ENCODE results near the gene CBY2. TPM values are rescaled to one million over a fixed set of nuclear protein-coding genes. Genes with fewer than 3 reads are reported as not detected.

Gene CBY2
- total and polyA plus RNA-seq, 10 donors = 0.61 TPM; not detected in 9

DNA sequence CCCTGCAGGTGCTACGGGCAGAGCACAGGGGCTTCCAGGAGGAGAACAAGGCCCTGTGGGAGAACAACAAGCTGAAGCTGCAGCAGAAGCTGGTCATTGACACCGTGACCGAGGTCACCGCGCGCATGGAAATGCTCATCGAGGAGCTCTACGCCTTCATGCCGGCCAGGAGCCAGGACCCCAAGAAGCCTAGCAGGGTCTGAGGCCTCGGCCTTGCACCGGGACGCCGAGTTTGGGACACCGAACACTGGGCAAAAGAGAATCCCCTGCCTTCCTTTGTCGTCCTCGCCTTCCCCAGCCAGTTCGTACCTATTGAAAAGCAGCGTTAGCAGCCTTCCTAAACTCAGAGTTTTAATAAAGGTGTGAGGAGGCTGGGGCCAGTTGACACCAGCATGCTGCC lies 12.1 kb downstream of the CBY2 start:
- Histone ChIP-seq H3K27me3 (replicated peaks in 1 of 7) (no peaks in the 10 kb centered on the region), H3K27ac (no peak overlapping the region), H3K36me3 (no peaks in the 10 kb centered on the region), H3K4me3 (no peak overlapping the region), H3K4me1 (no peaks in the 10 kb centered on the region), H3K9me3 (no peaks in the 10 kb centered on the region)
- DNase-seq = no peak
- intact Hi-C loops (cut with DNase I; ENCODE audit: low total_unique reads) = no loop called here
- TF ChIP-seq, protein P1, sequence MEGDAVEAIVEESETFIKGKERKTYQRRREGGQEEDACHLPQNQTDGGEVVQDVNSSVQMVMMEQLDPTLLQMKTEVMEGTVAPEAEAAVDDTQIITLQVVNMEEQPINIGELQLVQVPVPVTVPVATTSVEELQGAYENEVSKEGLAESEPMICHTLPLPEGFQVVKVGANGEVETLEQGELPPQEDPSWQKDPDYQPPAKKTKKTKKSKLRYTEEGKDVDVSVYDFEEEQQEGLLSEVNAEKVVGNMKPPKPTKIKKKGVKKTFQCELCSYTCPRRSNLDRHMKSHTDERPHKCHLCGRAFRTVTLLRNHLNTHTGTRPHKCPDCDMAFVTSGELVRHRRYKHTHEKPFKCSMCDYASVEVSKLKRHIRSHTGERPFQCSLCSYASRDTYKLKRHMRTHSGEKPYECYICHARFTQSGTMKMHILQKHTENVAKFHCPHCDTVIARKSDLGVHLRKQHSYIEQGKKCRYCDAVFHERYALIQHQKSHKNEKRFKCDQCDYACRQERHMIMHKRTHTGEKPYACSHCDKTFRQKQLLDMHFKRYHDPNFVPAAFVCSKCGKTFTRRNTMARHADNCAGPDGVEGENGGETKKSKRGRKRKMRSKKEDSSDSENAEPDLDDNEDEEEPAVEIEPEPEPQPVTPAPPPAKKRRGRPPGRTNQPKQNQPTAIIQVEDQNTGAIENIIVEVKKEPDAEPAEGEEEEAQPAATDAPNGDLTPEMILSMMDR (IDR thresholded peaks at IDR 0.05 in 8 of 11, conservative IDR thresholded peaks at IDR 0.05 in 3 of 11) = no peak
- TF ChIP-seq POLR2AphosphoS5 (IDR thresholded peaks at IDR 0.05) (no peak), POLR2A (IDR thresholded peaks at IDR 0.05) (no peak)
- WGBS, 5 donors = 91 to 97% (median 95%) methylated on average over 18 of the region's 18 CpGs

DNA sequence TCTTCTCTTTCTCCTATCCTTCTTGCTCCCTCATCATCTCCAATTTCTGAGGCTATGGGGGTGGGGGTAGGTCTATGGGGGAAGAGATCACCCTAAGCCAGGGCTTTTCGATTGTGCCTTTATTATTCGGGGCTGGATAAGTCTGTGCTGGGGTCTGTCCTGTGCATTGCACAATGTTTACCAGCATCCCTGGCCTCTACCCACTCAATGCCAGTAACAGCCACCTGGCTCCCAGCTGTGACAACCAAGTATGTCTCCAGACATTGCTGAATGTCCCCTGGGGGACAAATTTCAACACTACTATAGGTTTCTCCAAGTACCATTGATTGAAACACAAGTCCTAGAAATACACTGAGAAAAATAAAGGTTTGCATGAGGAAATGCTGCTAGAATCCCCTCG lies 13.2 kb downstream of the CBY2 start:
- TF ChIP-seq, protein P1 (IDR thresholded peaks at IDR 0.05 in 8 of 11, conservative IDR thresholded peaks at IDR 0.05 in 3 of 11) = no peak
- no peak for TF ChIP-seq POLR2A (IDR thresholded peaks at IDR 0.05)
- TF ChIP-seq POLR2AphosphoS5 (IDR thresholded peaks at IDR 0.05) = no peak
- Histone ChIP-seq H3K4me3 (no peak overlapping the region), H3K27ac (no peak overlapping the region), H3K27me3 (replicated peaks in 1 of 7) (no peaks in the 10 kb centered on the region), H3K4me1 (no peaks in the 10 kb centered on the region), H3K9me3 (no peaks in the 10 kb centered on the region), H3K36me3 (no peaks in the 10 kb centered on the region)
- no peak for DNase-seq
- WGBS, 5 donors = 80 to 97% (median 91%) methylated on average over 3 of the region's 3 CpGs
- intact Hi-C loops (cut with DNase I; ENCODE audit: low total_unique reads) = no loop called here

DNA sequence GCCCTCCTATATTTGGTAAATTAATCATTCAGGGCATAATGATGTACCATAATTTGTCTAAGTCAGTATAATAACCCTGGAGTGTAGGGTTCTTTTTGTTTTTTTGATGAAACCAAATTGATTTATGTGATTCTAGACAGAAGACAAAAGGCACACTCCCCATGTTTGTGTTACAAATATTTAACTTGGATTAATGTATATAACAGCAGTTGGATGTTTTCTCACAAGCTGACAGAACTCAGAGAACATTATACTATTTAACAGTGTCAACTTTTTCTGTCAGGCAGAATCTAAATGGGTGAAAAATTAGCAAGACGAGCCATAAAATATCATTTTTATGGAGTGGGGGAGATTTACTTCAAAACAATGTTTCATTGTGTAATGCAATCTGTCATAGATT lies 15.2 kb downstream of the CBY2 start:
- intact Hi-C loops (cut with DNase I; ENCODE audit: low total_unique reads) = no loop called here
- H3K4me1 ChIP-seq = no peaks in the 10 kb centered on the region
- DNase-seq = no peak
- no peaks in the 10 kb centered on the region for H3K36me3 ChIP-seq
- no peak for TF ChIP-seq POLR2AphosphoS5 (IDR thresholded peaks at IDR 0.05)
- no peak for TF ChIP-seq POLR2A (IDR thresholded peaks at IDR 0.05)
- TF ChIP-seq, protein P1 (IDR thresholded peaks at IDR 0.05 in 8 of 11, conservative IDR thresholded peaks at IDR 0.05 in 3 of 11) = no peak
- H3K4me3 ChIP-seq = no peak overlapping the region
- no peaks in the 10 kb centered on the region for H3K27me3 ChIP-seq (replicated peaks in 1 of 7)
- H3K27ac ChIP-seq = no peak overlapping the region
- WGBS, 5 donors = 83 to 91% (median 86%) methylated on average over 1 of the region's 1 CpG
- H3K9me3 ChIP-seq = no peaks in the 10 kb centered on the region

DNA sequence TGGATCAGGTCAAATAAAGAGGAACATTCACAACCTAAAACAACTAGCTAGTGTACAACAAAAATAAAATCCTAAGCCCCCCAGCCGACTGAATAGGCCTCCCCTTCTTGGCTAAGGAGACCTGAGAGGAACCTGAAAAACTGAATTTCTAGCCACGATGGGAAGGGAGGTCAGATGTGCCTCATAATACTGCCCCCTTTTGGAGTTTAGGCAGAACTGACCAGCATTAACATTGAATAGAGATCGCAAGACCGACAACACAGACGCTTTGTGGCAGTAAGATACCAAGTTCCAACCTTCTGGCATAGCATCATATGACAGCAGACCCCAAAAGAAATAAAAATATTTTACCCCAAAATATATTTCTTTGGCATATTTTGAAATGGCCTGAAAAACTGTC lies 15.9 kb downstream of the CBY2 start:
- no peak for TF ChIP-seq POLR2AphosphoS5 (IDR thresholded peaks at IDR 0.05)
- TF ChIP-seq, protein P1 (IDR thresholded peaks at IDR 0.05 in 8 of 11, conservative IDR thresholded peaks at IDR 0.05 in 3 of 11) = peak in 1 of 11 experiments; percentile 22
- 53 to 66% (median 60%) methylated on average over 5 of the region's 5 CpGs for WGBS, 5 donors
- Histone ChIP-seq H3K4me3 (no peak overlapping the region), H3K36me3 (no peaks in the 10 kb centered on the region), H3K9me3 (no peaks in the 10 kb centered on the region), H3K27ac (no peak overlapping the region), H3K4me1 (no peaks in the 10 kb centered on the region), H3K27me3 (replicated peaks in 1 of 7) (no peaks in the 10 kb centered on the region)
- intact Hi-C loops (cut with DNase I; ENCODE audit: low total_unique reads) = no loop called here
- DNase-seq = no peak

Measured in spleen (tissue), 11 donors.